DND-41 (cell line): ENCODE results near the gene LYPD1.

Experiments used
- EZH2 ChIP-seq: IDR thresholded peaks from 3 replicates; pipeline ENCODE4 v1.6.1; 2012; ENCODE audit warnings: borderline replicate concordance, low read depth, mild to moderate bottlenecking, moderate library complexity, low read length, inconsistent platforms; ENCODE audit not compliant: severe bottlenecking
- TF ChIP-seq, protein P1 (sequence below): IDR thresholded peaks from 2 replicates; pipeline ENCODE4 v1.5.1; 2012; ENCODE audit warnings: borderline replicate concordance, low read length, moderate library complexity, mild to moderate bottlenecking; ENCODE audit not compliant: poor library complexity, severe bottlenecking; ENCODE audit errors: extremely low read depth

DNA sequence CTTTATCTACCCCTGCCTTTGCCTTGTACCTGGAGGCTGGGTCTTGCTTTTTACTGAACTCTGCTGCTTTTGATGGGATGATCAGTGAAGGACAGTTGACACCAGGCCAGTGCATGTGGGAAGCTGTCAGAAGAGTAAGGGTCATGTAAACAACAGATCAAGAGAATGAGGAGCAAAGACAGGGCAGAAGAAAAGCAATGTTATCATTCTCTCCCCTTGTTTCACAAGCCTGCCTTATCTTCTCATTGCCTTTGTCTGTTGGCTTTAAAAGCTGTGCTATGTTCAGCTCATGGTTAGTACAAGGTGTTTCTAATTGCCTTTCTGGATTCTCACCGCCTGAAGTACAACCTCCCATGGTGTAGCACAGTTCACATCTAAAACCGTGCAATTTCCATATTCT is 27.6 kb downstream of the LYPD1 start:
- TF ChIP-seq, protein P1, sequence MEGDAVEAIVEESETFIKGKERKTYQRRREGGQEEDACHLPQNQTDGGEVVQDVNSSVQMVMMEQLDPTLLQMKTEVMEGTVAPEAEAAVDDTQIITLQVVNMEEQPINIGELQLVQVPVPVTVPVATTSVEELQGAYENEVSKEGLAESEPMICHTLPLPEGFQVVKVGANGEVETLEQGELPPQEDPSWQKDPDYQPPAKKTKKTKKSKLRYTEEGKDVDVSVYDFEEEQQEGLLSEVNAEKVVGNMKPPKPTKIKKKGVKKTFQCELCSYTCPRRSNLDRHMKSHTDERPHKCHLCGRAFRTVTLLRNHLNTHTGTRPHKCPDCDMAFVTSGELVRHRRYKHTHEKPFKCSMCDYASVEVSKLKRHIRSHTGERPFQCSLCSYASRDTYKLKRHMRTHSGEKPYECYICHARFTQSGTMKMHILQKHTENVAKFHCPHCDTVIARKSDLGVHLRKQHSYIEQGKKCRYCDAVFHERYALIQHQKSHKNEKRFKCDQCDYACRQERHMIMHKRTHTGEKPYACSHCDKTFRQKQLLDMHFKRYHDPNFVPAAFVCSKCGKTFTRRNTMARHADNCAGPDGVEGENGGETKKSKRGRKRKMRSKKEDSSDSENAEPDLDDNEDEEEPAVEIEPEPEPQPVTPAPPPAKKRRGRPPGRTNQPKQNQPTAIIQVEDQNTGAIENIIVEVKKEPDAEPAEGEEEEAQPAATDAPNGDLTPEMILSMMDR = no peak
- TF ChIP-seq EZH2 = no peak
